CD4-positive, alpha-beta T cell (primary cell): ENCODE data around the gene PGS1. TPM values are rescaled to one million over a fixed set of nuclear protein-coding genes. Genes with fewer than 3 reads are reported as not detected.

Experiments used
- ATAC-seq: fragments of 200-7000 bp; cut with Tn5 transposase; one replicate; pipeline ENCODE4 v1.10.0; 2022; ENCODE audit warnings: mild to moderate bottlenecking; ENCODE audit not compliant: poor library complexity
- CTCF ChIA-PET: fragments of 350-600 bp; sonication (Branson Sonifier 250); formaldehyde crosslinking; loops from one replicate; lab custom pipeline; 2021; ENCODE audit warnings: antibody characterized with exemption, inconsistent platforms; lab: Charles Lee
- POLR2A ChIA-PET: fragments of 350-600 bp; sonication (Branson Sonifier 250); formaldehyde crosslinking; loops from one replicate; lab custom pipeline; 2021; ENCODE audit warnings: antibody characterized with exemption, inconsistent platforms; lab: Charles Lee
- DNase-seq, 14 experiments: peaks; one replicate each; pipeline ENCODE4 v3.0.0-alpha.2; 2013 to 2020; ENCODE audit warnings: mixed read lengths in 2 of 14
- H3K27ac ChIP-seq, 2 donors: one replicate each; pipeline versions ENCODE4 v1.5.1 to v1.7.0; 2013; ENCODE audit warnings: low read length in 2 of 2, low read depth in 1 of 2, mild to moderate bottlenecking in 1 of 2
- H3K27me3 ChIP-seq, 2 experiments: 1 replicate in 1 of 2; 2 replicates in 1 of 2; pipeline versions ENCODE4 v1.6.1 to v1.7.0; 2013; ENCODE audit warnings: low read length in 2 of 2, control low read depth in 1 of 2, mild to moderate bottlenecking in 1 of 2, moderate library complexity in 1 of 2; ENCODE audit not compliant: insufficient read depth in 2 of 2, control insufficient read depth in 1 of 2
- H3K36me3 ChIP-seq: one replicate; pipeline ENCODE4 v1.6.1; 2013; ENCODE audit warnings: low read length, control low read depth; ENCODE audit not compliant: insufficient read depth
- H3K4me1 ChIP-seq: one replicate; pipeline ENCODE4 v1.6.1; 2013; ENCODE audit warnings: low read length, control low read depth; ENCODE audit not compliant: insufficient read depth
- H3K4me3 ChIP-seq: one replicate; pipeline ENCODE4 v1.5.1; 2013; ENCODE audit warnings: mild to moderate bottlenecking, low read length, moderate library complexity
- H3K9me3 ChIP-seq, 2 experiments: 1 replicate in 1 of 2; 2 replicates in 1 of 2; pipeline versions ENCODE4 v1.6.1 to v1.7.0; 2013; ENCODE audit warnings: low read length in 2 of 2, mild to moderate bottlenecking in 2 of 2, control low read depth in 1 of 2, moderate library complexity in 1 of 2; ENCODE audit not compliant: control insufficient read depth in 1 of 2, insufficient read depth in 1 of 2
- H3K27ac Mint-ChIP-seq: one replicate; pipeline ENCODE4 v1.8.0; 2020; ENCODE audit warnings: mixed read lengths
- H3K27me3 Mint-ChIP-seq: one replicate; pipeline ENCODE4 v1.8.0; 2021; ENCODE audit warnings: mixed read lengths
- H3K36me3 Mint-ChIP-seq: one replicate; pipeline ENCODE4 v1.8.0; 2021; ENCODE audit warnings: low read depth, mixed read lengths
- H3K4me1 Mint-ChIP-seq: one replicate; pipeline ENCODE4 v1.8.0; 2021; ENCODE audit warnings: low read depth, mixed read lengths
- H3K4me3 Mint-ChIP-seq: one replicate; pipeline ENCODE4 v1.8.0; 2020; ENCODE audit warnings: mild to moderate bottlenecking, mixed read lengths
- H3K9me3 Mint-ChIP-seq: one replicate; pipeline ENCODE4 v1.8.0; 2020; ENCODE audit warnings: mixed read lengths
- CTCF ChIP-seq: fragments of 200-600 bp; IDR thresholded peaks from one replicate; pipeline ENCODE4 v1.8.0; 2022; ENCODE audit warnings: antibody characterized with exemption, mild to moderate bottlenecking
- intact Hi-C, 2 experiments: fragments of 100-400 bp; cut with DNase I in 1 of 2; cut with micrococcal nuclease in 1 of 2; formaldehyde crosslinking; loops; one replicate each; pipeline versions ENCODE4 v1.15.1 to v1.9.0; 2023 to 2025; cut with DNase I, micrococcal nuclease
- total RNA-seq, 174 experiments: library from RNA in 2 of 174; stranded (reverse) in 2 of 174; gene quantifications; one replicate each; pipeline ENCODE4 v1.2.3 and lab custom pipeline; 2021 to 2026

Gene PGS1
- total RNA-seq, 2 experiments from 2014 or later = 40.9 to 45.3 TPM

- no peaks in the 10 kb centered on the region for H3K9me3 Mint-ChIP-seq
- ChIA-PET CTCF (no interaction called here), POLR2A (no interaction called here)
- intact Hi-C loops = no loop called here
- H3K27me3 Mint-ChIP-seq = peaks cover 5% of the 10 kb centered on the region
- H3K36me3 ChIP-seq = no peaks in the 10 kb centered on the region
- H3K27me3 ChIP-seq = no peaks in the 10 kb centered on the region
- TF ChIP-seq CTCF = no peak
- H3K36me3 Mint-ChIP-seq = no peaks in the 10 kb centered on the region
- peaks cover 19% of the 10 kb centered on the region for H3K4me1 ChIP-seq
- DNase-seq (no peak), ATAC-seq (no peak)
- H3K4me1 Mint-ChIP-seq = no peaks in the 10 kb centered on the region
- no peak overlapping the region for H3K4me3 ChIP-seq
- H3K27ac Mint-ChIP-seq = no peak overlapping the region
- no peak overlapping the region for H3K27ac ChIP-seq
- H3K9me3 ChIP-seq = peaks cover 0 to 4% of the 10 kb centered on the region in 2 experiments
- H3K4me3 Mint-ChIP-seq = no peak overlapping the region
Measured at GRCh38 chr17:78471635-78472034, 93.2 kb downstream of the PGS1 start.

GRCh38 chr17:78472035-78472905 lies 93.8 kb downstream of the PGS1 start:
- CTCF ChIA-PET = no interaction called here
- Mint-ChIP-seq H3K27me3 (peaks cover 5% of the 10 kb centered on the region), H3K4me3 (no peak overlapping the region), H3K9me3 (no peaks in the 10 kb centered on the region), H3K27ac (no peak overlapping the region), H3K4me1 (no peaks in the 10 kb centered on the region), H3K36me3 (no peaks in the 10 kb centered on the region)
- Histone ChIP-seq H3K27me3 (no peaks in the 10 kb centered on the region), H3K9me3 (peaks cover 0 to 4% of the 10 kb centered on the region in 2 experiments), H3K27ac (no peak overlapping the region), H3K36me3 (no peaks in the 10 kb centered on the region), H3K4me3 (no peak overlapping the region), H3K4me1 (peaks cover 19% of the 10 kb centered on the region)
- DNase-seq (no peak), ATAC-seq (no peak)
- intact Hi-C loops = no loop called here
- no peak for TF ChIP-seq CTCF
- POLR2A ChIA-PET = no interaction called here

GRCh38 chr17:78473951-78474613 lies 95.6 kb downstream of the PGS1 start:
- no peaks in the 10 kb centered on the region for H3K36me3 Mint-ChIP-seq
- ATAC-seq = no peak
- no peaks in the 10 kb centered on the region for H3K36me3 ChIP-seq
- no peak overlapping the region for H3K27ac ChIP-seq
- ChIA-PET CTCF (no interaction called here), POLR2A (no interaction called here)
- no peak for DNase-seq
- no peaks in the 10 kb centered on the region for H3K4me1 Mint-ChIP-seq
- H3K27me3 ChIP-seq = no peaks in the 10 kb centered on the region
- no peaks in the 10 kb centered on the region for H3K9me3 Mint-ChIP-seq
- no peak overlapping the region for H3K4me3 Mint-ChIP-seq
- intact Hi-C loops = no loop called here
- no peak for TF ChIP-seq CTCF
- no peak overlapping the region for H3K27ac Mint-ChIP-seq
- peaks cover 19% of the 10 kb centered on the region for H3K4me1 ChIP-seq
- peaks cover 0 to 2% of the 10 kb centered on the region in 2 experiments for H3K9me3 ChIP-seq
- no peak overlapping the region for H3K4me3 ChIP-seq
- peaks cover 5% of the 10 kb centered on the region for H3K27me3 Mint-ChIP-seq

Other genes starting within 250 kb of the PGS1 start
- 100 to 1,000 TPM; 645 to 659 TPM for gene TMC6, start 249.9 kb upstream of the PGS1 start, total RNA-seq
- 100 to 1,000 TPM; 567 to 577 TPM for gene TMC8, start 247.9 kb upstream of the PGS1 start, total RNA-seq
- gene C17orf99, start 232.3 kb upstream of the PGS1 start, total RNA-seq = not detected
- 10 to 100 TPM; 34.9 to 41.3 TPM for gene SYNGR2, start 210.1 kb upstream of the PGS1 start, total RNA-seq
- under 1 TPM; 0.78 to 0.88 TPM for gene TK1, start 191.6 kb upstream of the PGS1 start, total RNA-seq
- gene AFMID, start 191.3 kb upstream of the PGS1 start, total RNA-seq = under 1 TPM; 0.42 to 0.60 TPM
- under 1 TPM; 0.39 to 0.41 TPM for gene BIRC5, start 164.4 kb upstream of the PGS1 start, total RNA-seq
- not detected for gene TMEM235, start 147.0 kb upstream of the PGS1 start, total RNA-seq
- 100 to 1,000 TPM; 414 to 427 TPM for gene SOCS3, start 18.6 kb upstream of the PGS1 start, total RNA-seq
- gene DNAH17, start 198.7 kb downstream of the PGS1 start, total RNA-seq = under 1 TPM in 1 of 2 experiments, not detected in 1; 0.14 TPM